Liver (tissue), 9 donors: ENCODE measurements around the gene HIP1R. TPM values are rescaled to one million over a fixed set of nuclear protein-coding genes. Genes with fewer than 3 reads are reported as not detected.
A peak's percentile ranks its signal among the peaks of the same experiment; 100 is the strongest.

ENCODE experiments used
- DNase-seq: peaks from one replicate; pipeline ENCODE4 v3.0.0-alpha.2; 2017; ENCODE audit warnings: low spot score
- H3K27ac ChIP-seq, 2 donors: one replicate each; pipeline ENCODE4 v1.7.0; 2013; ENCODE audit warnings: inconsistent platforms in 2 of 2, low read length in 2 of 2, control low read depth in 1 of 2, low read depth in 1 of 2, mild to moderate bottlenecking in 1 of 2
- H3K27me3 ChIP-seq, 4 donors: one replicate each; pipeline versions ENCODE4 v1.6.1 to v1.7.0; 2013; ENCODE audit warnings: low read length in 3 of 4, inconsistent platforms in 1 of 4, mild to moderate bottlenecking in 1 of 4, moderate library complexity in 1 of 4; ENCODE audit not compliant: control insufficient read depth in 4 of 4, insufficient read depth in 4 of 4
- H3K36me3 ChIP-seq, 4 donors: one replicate each; pipeline versions ENCODE4 v1.6.1 to v1.7.0; 2013; ENCODE audit warnings: low read length in 3 of 4, mild to moderate bottlenecking in 3 of 4, low read depth in 1 of 4, moderate library complexity in 1 of 4; ENCODE audit not compliant: control insufficient read depth in 4 of 4, insufficient read depth in 3 of 4
- H3K4me1 ChIP-seq, 4 donors: one replicate each; pipeline versions ENCODE4 v1.6.1 to v1.7.0; 2013; ENCODE audit warnings: low read length in 3 of 4, mild to moderate bottlenecking in 3 of 4, moderate library complexity in 1 of 4; ENCODE audit not compliant: control insufficient read depth in 4 of 4, insufficient read depth in 4 of 4
- H3K4me3 ChIP-seq, 3 donors: one replicate each; pipeline versions ENCODE4 v1.6.1 to v1.7.0; 2013; ENCODE audit warnings: low read length in 3 of 3, control low read depth in 1 of 3, low read depth in 1 of 3, mild to moderate bottlenecking in 1 of 3
- H3K9ac ChIP-seq, 2 donors: one replicate each; pipeline ENCODE4 v1.7.0; 2013; ENCODE audit warnings: low read length in 2 of 2, mild to moderate bottlenecking in 2 of 2, moderate library complexity in 2 of 2, control low read depth in 1 of 2, low read depth in 1 of 2
- H3K9me3 ChIP-seq, 4 donors: one replicate each; pipeline versions ENCODE4 v1.6.1 to v1.7.0; 2013; ENCODE audit warnings: low read length in 3 of 4; ENCODE audit not compliant: control insufficient read depth in 4 of 4
- ATF3 ChIP-seq: IDR thresholded peaks from 2 replicates; pipeline ENCODE4 v1.6.1; 2016; ENCODE audit warnings: antibody characterized with exemption
- EGR1 ChIP-seq, 2 donors: IDR thresholded peaks; 2 replicates each; pipeline ENCODE4 v1.6.1; 2016 to 2018; ENCODE audit warnings: antibody characterized with exemption in 2 of 2, low read depth in 2 of 2
- FOXA1 ChIP-seq: IDR thresholded peaks from 2 replicates; pipeline ENCODE4 v1.6.1; 2016; ENCODE audit warnings: antibody characterized with exemption
- GABPA ChIP-seq, 2 donors: IDR thresholded peaks in 1 of 2; conservative IDR thresholded peaks in 1 of 2; 2 replicates each; pipeline ENCODE4 v1.6.1; 2016; ENCODE audit warnings: antibody characterized with exemption in 2 of 2, mild to moderate bottlenecking in 1 of 2, moderate library complexity in 1 of 2
- HNF4A ChIP-seq, 2 donors: conservative IDR thresholded peaks; 2 replicates each; pipeline ENCODE4 v1.6.1; 2016; ENCODE audit warnings: antibody characterized with exemption in 2 of 2, mild to moderate bottlenecking in 2 of 2
- HNF4G ChIP-seq: IDR thresholded peaks from 2 replicates; pipeline ENCODE4 v1.6.1; 2016; ENCODE audit warnings: antibody characterized with exemption
- JUND ChIP-seq, 2 donors: IDR thresholded peaks; 2 replicates each; pipeline ENCODE4 v1.6.1; 2016; ENCODE audit warnings: antibody characterized with exemption in 2 of 2
- NR2F2 ChIP-seq: IDR thresholded peaks from 2 replicates; pipeline ENCODE4 v1.6.1; 2016; ENCODE audit warnings: antibody characterized with exemption
- RAD21 ChIP-seq, 2 donors: IDR thresholded peaks; 2 replicates each; pipeline ENCODE4 v1.6.1; 2016; ENCODE audit warnings: antibody characterized with exemption in 2 of 2, mild to moderate bottlenecking in 2 of 2
- REST ChIP-seq: IDR thresholded peaks from 2 replicates; pipeline ENCODE4 v1.6.1; 2016; ENCODE audit warnings: antibody characterized with exemption, mild to moderate bottlenecking
- SP1 ChIP-seq: IDR thresholded peaks from 2 replicates; pipeline ENCODE4 v1.6.1; 2018; ENCODE audit warnings: antibody characterized with exemption, mild to moderate bottlenecking
- TAF1 ChIP-seq: conservative IDR thresholded peaks from 2 replicates; pipeline ENCODE4 v1.6.1; 2016; ENCODE audit warnings: antibody characterized with exemption, mild to moderate bottlenecking
- YY1 ChIP-seq: IDR thresholded peaks from 2 replicates; pipeline ENCODE4 v1.6.1; 2016; ENCODE audit warnings: antibody characterized with exemption, mild to moderate bottlenecking
- ZBTB33 ChIP-seq: IDR thresholded peaks from 2 replicates; pipeline ENCODE4 v1.6.1; 2016; ENCODE audit warnings: antibody characterized with exemption
- WGBS: extraction: QIAGEN DNeasy Blood & Tissue Kit; methylation state at CpG from one replicate; pipeline ENCODE4 v1.1.7; 2013; 5-methylcytosine and 5-hydroxymethylcytosine counted together
- polyA plus RNA-seq, 2 donors: library from polyadenylated mRNA; stranded (reverse) in 1 of 2; unstranded in 1 of 2; fragments of 200-250 nt in 1 of 2; fragments of >200 nt in 1 of 2; fragmentation: Nextera tagmentation in 1 of 2; extraction: Ambion mirVana in 1 of 2; gene quantifications; one replicate each; pipeline versions ENCODE4 v1.2.1 to v1.2.3, GENCODE V29; 2013 to 2015
- total RNA-seq, 2 donors: library from RNA; depleted of rRNA; stranded (reverse); fragments of >200 nt; gene quantifications; one replicate each; pipeline ENCODE4 v1.2.3, GENCODE V29; 2014
- TF ChIP-seq, protein P1 (sequence below): fragments of 150-350 bp; IDR thresholded peaks from 2 replicates; pipeline ENCODE4 v1.5.1; 2017; ENCODE audit warnings: improper control_type of control experiment, low read depth, low read length; ENCODE audit not compliant: missing input control
- donor health status: healthy.
- donor health status: healthy.
- donor health status: healthy.
- donor health status: healthy.
- donor health status: healthy.

Gene HIP1R
- total and polyA plus RNA-seq, 4 donors = 12.4 to 52.5 (median 17.0) TPM

- WGBS = 25% methylated on average over 9 of the region's 9 CpGs
- DNase-seq = no peak
- peak overlapping the region; percentile 85 to 91 for H3K27ac ChIP-seq
- TF ChIP-seq YY1 = no peak
- H3K4me3 ChIP-seq = peak overlapping the region; percentile 78 to 95 (median 92)
- H3K9ac ChIP-seq = peak overlapping the region; percentile 91 to 99
- H3K36me3 ChIP-seq = peaks cover 0 to 2% (median 0%) of the 10 kb centered on the region in 4 donors
- H3K27me3 ChIP-seq = no peaks in the 10 kb centered on the region
- no peaks in the 10 kb centered on the region for H3K9me3 ChIP-seq
- peaks cover 1 to 20% (median 18%) of the 10 kb centered on the region in 4 donors for H3K4me1 ChIP-seq
These were observed 60.1 kb downstream of the HIP1R start for GRCh38 chr12:122895320-122895703.

- Histone ChIP-seq H3K27me3 (no peaks in the 10 kb centered on the region), H3K36me3 (peaks cover 0 to 2% (median 0%) of the 10 kb centered on the region in 4 donors), H3K4me1 (peaks cover 1 to 20% (median 18%) of the 10 kb centered on the region in 4 donors), H3K4me3 (peak within 1 kb of the TSS; percentile 78 to 95 (median 92)), H3K9ac (peak within 1 kb of the TSS; percentile 91 to 99), H3K27ac (peak within 1 kb of the TSS; percentile 85 to 91), H3K9me3 (no peaks in the 10 kb centered on the region)
- 8% methylated on average over 81 of the region's 81 CpGs for WGBS
- TF ChIP-seq HNF4A (conservative IDR thresholded peaks at IDR 0.05) (no peak), JUND (IDR thresholded peaks at IDR 0.05) (peak; percentile 33 to 64), RAD21 (IDR thresholded peaks at IDR 0.05) (no peak), ATF3 (peak; percentile 54), GABPA (IDR thresholded peaks at IDR 0.05 in 1 of 2, conservative IDR thresholded peaks at IDR 0.05 in 1 of 2) (peak; percentile 71 to 90), TAF1 (no peak), YY1 (peak; percentile 56)
- TF ChIP-seq, protein P1, sequence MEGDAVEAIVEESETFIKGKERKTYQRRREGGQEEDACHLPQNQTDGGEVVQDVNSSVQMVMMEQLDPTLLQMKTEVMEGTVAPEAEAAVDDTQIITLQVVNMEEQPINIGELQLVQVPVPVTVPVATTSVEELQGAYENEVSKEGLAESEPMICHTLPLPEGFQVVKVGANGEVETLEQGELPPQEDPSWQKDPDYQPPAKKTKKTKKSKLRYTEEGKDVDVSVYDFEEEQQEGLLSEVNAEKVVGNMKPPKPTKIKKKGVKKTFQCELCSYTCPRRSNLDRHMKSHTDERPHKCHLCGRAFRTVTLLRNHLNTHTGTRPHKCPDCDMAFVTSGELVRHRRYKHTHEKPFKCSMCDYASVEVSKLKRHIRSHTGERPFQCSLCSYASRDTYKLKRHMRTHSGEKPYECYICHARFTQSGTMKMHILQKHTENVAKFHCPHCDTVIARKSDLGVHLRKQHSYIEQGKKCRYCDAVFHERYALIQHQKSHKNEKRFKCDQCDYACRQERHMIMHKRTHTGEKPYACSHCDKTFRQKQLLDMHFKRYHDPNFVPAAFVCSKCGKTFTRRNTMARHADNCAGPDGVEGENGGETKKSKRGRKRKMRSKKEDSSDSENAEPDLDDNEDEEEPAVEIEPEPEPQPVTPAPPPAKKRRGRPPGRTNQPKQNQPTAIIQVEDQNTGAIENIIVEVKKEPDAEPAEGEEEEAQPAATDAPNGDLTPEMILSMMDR = peak; percentile 6
- DNase-seq = peak; percentile 81
These were observed 60.7 kb downstream of the HIP1R start, which contains the start of gene VPS37B for GRCh38 chr12:122895704-122896636. Gene VPS37B (minus strand): TSS chr12:122896124. CDS start chr12:122896062, 62 bp downstream.

GRCh38 chr12:122896662-122897061 is 61.4 kb downstream of the HIP1R start:
- 95% methylated on average over 7 of the region's 7 CpGs for WGBS

More at GRCh38 chr12:122896662-122897061, 61.4 kb downstream of the HIP1R start:
- H3K27ac ChIP-seq = peak overlapping the region; percentile 85 to 91
- DNase-seq = no peak
- no peak overlapping the region for H3K9ac ChIP-seq
- no peaks in the 10 kb centered on the region for H3K27me3 ChIP-seq
- H3K36me3 ChIP-seq = peaks cover 0 to 2% (median 0%) of the 10 kb centered on the region in 4 donors
- H3K4me1 ChIP-seq = peaks cover 1 to 17% (median 15%) of the 10 kb centered on the region in 4 donors
- TF ChIP-seq JUND (IDR thresholded peaks at IDR 0.05) = no peak
- TF ChIP-seq HNF4G = no peak
- no peak for TF ChIP-seq EGR1 (IDR thresholded peaks at IDR 0.05; ENCODE audit: low read depth in 2 of 2)
- TF ChIP-seq YY1 = no peak
- no peak for TF ChIP-seq FOXA1
- no peak for TF ChIP-seq REST
- no peak for TF ChIP-seq HNF4A (conservative IDR thresholded peaks at IDR 0.05)
- no peak for TF ChIP-seq RAD21 (IDR thresholded peaks at IDR 0.05)
- no peak for TF ChIP-seq ZBTB33
- no peak for TF ChIP-seq TAF1
- no peak for TF ChIP-seq ATF3
- no peak for TF ChIP-seq NR2F2
- TF ChIP-seq GABPA (IDR thresholded peaks at IDR 0.05 in 1 of 2, conservative IDR thresholded peaks at IDR 0.05 in 1 of 2) = no peak
- TF ChIP-seq SP1 = no peak
- H3K9me3 ChIP-seq = no peaks in the 10 kb centered on the region
- H3K4me3 ChIP-seq = no peak overlapping the region
